Peyer's patch (tissue), 4 donors: ENCODE results near the gene PSEN1.

Experiments
- CTCF ChIP-seq, 6 experiments: fragments of 450-650 bp in 4 of 6; fragments of 200-600 bp in 2 of 6; sonication (generic) in 1 of 6; IDR thresholded peaks; one replicate each; pipeline ENCODE4 v1.5.1; 2017 to 2019; ENCODE audit warnings: antibody characterized with exemption in 6 of 6, mild to moderate bottlenecking in 3 of 6, moderate library complexity in 1 of 6
- POLR2A ChIP-seq, 2 donors: fragments of 450-650 bp; IDR thresholded peaks; one replicate each; pipeline ENCODE4 v1.5.1; 2017; ENCODE audit warnings: antibody characterized with exemption in 2 of 2, mild to moderate bottlenecking in 2 of 2, moderate library complexity in 2 of 2

- no peak for TF ChIP-seq POLR2A (IDR thresholded peaks at IDR 0.05)
- TF ChIP-seq CTCF (IDR thresholded peaks at IDR 0.05), result no peak
Measured at GRCh38 chr14:73203527-73203926, 67.2 kb downstream of the PSEN1 start.
